Activated CD4-positive, CD25-positive, alpha-beta regulatory T cell treated with anti-CD3 and anti-CD28 coated beads, Interleukin-2, amount 50 U/mL, for 24 hours (primary cell): Measurements from ENCODE around the gene GSX1.

Experiments
- ATAC-seq, 2 donors: fragments of 150-1000 bp; cut with Tn5 transposase; one replicate each; pipeline ENCODE4 v1.10.0; 2021; ENCODE audit warnings: mild to moderate bottlenecking in 1 of 2, moderate library complexity in 1 of 2

Gene GSX1

DNA sequence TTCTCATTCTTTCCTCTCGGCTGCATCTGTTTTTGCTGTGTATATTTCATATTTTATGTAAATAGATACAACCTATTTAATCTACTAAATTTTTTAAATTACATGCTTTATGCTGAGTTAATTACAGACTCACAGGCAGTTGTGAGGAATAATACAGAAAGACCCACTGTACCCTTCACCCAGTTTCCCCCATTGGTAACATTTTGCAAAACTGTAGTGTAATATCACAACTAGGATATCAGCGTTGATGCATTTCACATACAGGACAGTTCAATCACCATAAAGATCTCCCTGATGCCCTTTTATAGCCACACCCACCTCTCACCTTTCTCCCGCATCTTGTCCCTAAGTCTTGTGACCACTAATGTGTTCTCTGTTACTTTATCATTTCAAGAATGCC lies 43.5 kb downstream of the GSX1 start:
- ATAC-seq: no peak

GRCh38 chr13:27839809-27840467 lies 47.7 kb downstream of the GSX1 start:
- no peak for ATAC-seq

GRCh38 chr13:27842571-27842970 lies 50.3 kb downstream of the GSX1 start:
- no peak for ATAC-seq
